SK-N-SH (cell line): ENCODE results near the gene MX2. TPM values are rescaled to one million over a fixed set of nuclear protein-coding genes. Genes with fewer than 3 reads are reported as not detected.

Experiments
- CTCF ChIA-PET: fragments of 300-600, 350-600 bp; formaldehyde crosslinking; extraction: SDS; loops from one replicate; lab custom pipeline; 2021; lab: Yijun Ruan, JAX
- POLR2A ChIA-PET: fragments of 350-600 bp; sonication (Branson Sonifier 250); formaldehyde crosslinking; extraction: SDS; loops from one replicate; lab custom pipeline; 2020; ENCODE audit warnings: antibody characterized with exemption, inconsistent platforms; lab: Yijun Ruan, JAX
- DNase-seq: peaks from one replicate; pipeline ENCODE4 v3.0.0; 2012
- H2AFZ ChIP-seq: fragments of 200-600 bp; sonication (generic); 2 replicates; pipeline ENCODE4 v1.8.1; 2016; ENCODE audit warnings: antibody characterized with exemption, mild to moderate bottlenecking, low read depth
- H3F3A ChIP-seq: fragments of 200-600 bp; sonication (generic); replicated peaks from 2 replicates; pipeline ENCODE3; 2016; ENCODE audit warnings: antibody characterized with exemption, mild to moderate bottlenecking; ENCODE audit not compliant: insufficient read depth
- H3K27ac ChIP-seq, 2 experiments: fragments of 200-500 bp in 1 of 2; fragments of 200-600 bp in 1 of 2; sonication (Bioruptor generic) in 1 of 2; sonication (generic), shearing (Covaris generic) in 1 of 2; 2 replicates each; pipeline versions ENCODE4 v1.5.1 to v1.6.1; 2014 to 2016; ENCODE audit warnings: low read depth in 2 of 2, inconsistent platforms in 1 of 2, low read length in 1 of 2, mild to moderate bottlenecking in 1 of 2, mixed read lengths in 1 of 2
- H3K27me3 ChIP-seq: fragments of 200-600 bp; sonication (generic), shearing (Covaris generic); 2 replicates; pipeline ENCODE4 v1.6.1; 2016; ENCODE audit warnings: mixed run types; ENCODE audit not compliant: insufficient read depth
- H3K36me3 ChIP-seq, 2 experiments: fragments of 200-500 bp in 1 of 2; fragments of 200-600 bp in 1 of 2; sonication (Bioruptor generic) in 1 of 2; sonication (generic) in 1 of 2; replicated peaks in 1 of 2; 2 replicates each; pipeline versions ENCODE3 to v1.5.1; 2014 to 2016; ENCODE audit warnings: low read length in 1 of 2, mild to moderate bottlenecking in 1 of 2; ENCODE audit not compliant: insufficient read depth in 2 of 2, control insufficient read depth in 1 of 2
- H3K4me1 ChIP-seq, 2 experiments: fragments of 200-500 bp in 1 of 2; fragments of 200-600 bp in 1 of 2; sonication (Bioruptor generic) in 1 of 2; sonication (generic), shearing (Covaris generic) in 1 of 2; 2 replicates each; pipeline versions ENCODE4 v1.5.1 to v1.6.1; 2014 to 2016; ENCODE audit warnings: low read depth in 1 of 2, low read length in 1 of 2, mixed run types in 1 of 2; ENCODE audit not compliant: insufficient read depth in 2 of 2, control insufficient read depth in 1 of 2
- H3K4me2 ChIP-seq: fragments of 200-600 bp; sonication (generic), shearing (Covaris generic); 2 replicates; pipeline ENCODE4 v1.6.1; 2017; ENCODE audit warnings: mixed run types
- H3K4me3 ChIP-seq, 2 experiments: fragments of 200-500 bp in 1 of 2; fragments of 200-600 bp in 1 of 2; sonication (Bioruptor generic) in 1 of 2; sonication (generic), shearing (Covaris generic) in 1 of 2; 2 replicates each; pipeline versions ENCODE4 v1.5.1 to v1.8.1; 2014 to 2016; ENCODE audit warnings: low read depth in 2 of 2, inconsistent platforms in 1 of 2, low read length in 1 of 2, mild to moderate bottlenecking in 1 of 2, mixed read lengths in 1 of 2, moderate library complexity in 1 of 2
- H3K79me2 ChIP-seq: fragments of 200-600 bp; sonication (generic); 2 replicates; pipeline ENCODE4 v1.8.1; 2017; ENCODE audit warnings: mild to moderate bottlenecking; ENCODE audit not compliant: insufficient read depth
- H3K9ac ChIP-seq: fragments of 200-600 bp; sonication (generic); 2 replicates; pipeline ENCODE4 v1.6.1; 2017; ENCODE audit warnings: mixed run types
- H3K9me2 ChIP-seq: fragments of 200-600 bp; sonication (generic); 2 replicates; pipeline ENCODE4 v1.6.1; 2017; ENCODE audit warnings: mixed run types
- H3K9me3 ChIP-seq: fragments of 200-600 bp; sonication (generic); 2 replicates; pipeline ENCODE4 v1.6.1; 2017; ENCODE audit warnings: mixed run types, mild to moderate bottlenecking, moderate library complexity
- H4K20me1 ChIP-seq: fragments of 200-600 bp; sonication (generic); 2 replicates; pipeline ENCODE4 v1.6.1; 2017; ENCODE audit warnings: mild to moderate bottlenecking, mixed run types; ENCODE audit not compliant: insufficient read depth
- CHD2 ChIP-seq: fragments of 150-350 bp; IDR thresholded peaks from 2 replicates; pipeline ENCODE4 v1.6.1; 2018; ENCODE audit warnings: low read length; ENCODE audit not compliant: partially characterized antibody
- EZH2phosphoT487 ChIP-seq: fragments of 200-600 bp; sonication (generic); IDR thresholded peaks from 2 replicates; pipeline ENCODE4 v1.6.1; 2017; ENCODE audit warnings: low read depth, mixed run types, mild to moderate bottlenecking, antibody characterized with exemption, moderate library complexity, borderline replicate concordance
- FOSL2 ChIP-seq: IDR thresholded peaks from 2 replicates; pipeline ENCODE4 v1.4.0; 2012; ENCODE audit warnings: low read depth, mild to moderate bottlenecking, moderate library complexity, borderline replicate concordance
- GABPA ChIP-seq: IDR thresholded peaks from 2 replicates; pipeline ENCODE4 v1.4.0; 2012; ENCODE audit warnings: low read depth, mild to moderate bottlenecking
- JUND ChIP-seq: IDR thresholded peaks from 2 replicates; pipeline ENCODE4 v1.4.0; 2012
- MEF2A ChIP-seq: IDR thresholded peaks from 2 replicates; pipeline ENCODE4 v1.4.0; 2012; ENCODE audit warnings: low read depth, borderline replicate concordance
- MXI1 ChIP-seq: IDR thresholded peaks from 2 replicates; pipeline ENCODE4 v1.6.1; 2012; ENCODE audit warnings: mild to moderate bottlenecking, low read depth, low read length, improper control_type of control experiment
- NFIC ChIP-seq: IDR thresholded peaks from 2 replicates; pipeline ENCODE4 v1.4.0; 2012; ENCODE audit warnings: borderline replicate concordance
- NRF1 ChIP-seq: IDR thresholded peaks from 2 replicates; pipeline ENCODE4 v1.6.1; 2012; ENCODE audit warnings: low read depth, mild to moderate bottlenecking, low read length
- POLR2AphosphoS5 ChIP-seq: IDR thresholded peaks from 2 replicates; pipeline ENCODE4 v1.6.1; 2012; ENCODE audit warnings: low read depth, low read length
- RXRA ChIP-seq: IDR thresholded peaks from 2 replicates; pipeline ENCODE4 v1.4.0; 2012; ENCODE audit warnings: low read depth, mild to moderate bottlenecking, borderline replicate concordance
- SMC3 ChIP-seq: IDR thresholded peaks from 2 replicates; pipeline ENCODE4 v1.6.1; 2012; ENCODE audit warnings: low read depth, low read length, improper control_type of control experiment
- TEAD4 ChIP-seq: IDR thresholded peaks from 2 replicates; pipeline ENCODE4 v1.4.0; 2012; ENCODE audit warnings: mild to moderate bottlenecking, borderline replicate concordance; ENCODE audit not compliant: insufficient read depth
- WGBS: methylation state at CpG from one replicate; pipeline ENCODE4 v1.1.6; 2017; ENCODE audit warnings: low lambda C conversion rate; 5-methylcytosine and 5-hydroxymethylcytosine counted together
- polyA plus RNA-seq, 3 experiments: library from polyadenylated mRNA; depleted of rRNA; stranded (reverse); fragments of >200 nt; gene quantifications; 2 replicates each; pipeline ENCODE4 v1.2.3, GENCODE V29; 2012
- TF ChIP-seq, protein P1 (sequence below): IDR thresholded peaks from 2 replicates; pipeline ENCODE4 v1.6.1; 2012; ENCODE audit warnings: mild to moderate bottlenecking, low read depth, low read length, moderate library complexity
- TF ChIP-seq, protein P2 (sequence below): IDR thresholded peaks from 2 replicates; pipeline ENCODE4 v1.4.0; 2012; ENCODE audit warnings: low read depth, borderline replicate concordance
- TF ChIP-seq, protein P3 (sequence below): IDR thresholded peaks from 2 replicates; pipeline ENCODE4 v1.4.0; 2012; ENCODE audit warnings: low read depth, borderline replicate concordance
- TF ChIP-seq, protein P4 (sequence below): IDR thresholded peaks from 2 replicates; pipeline ENCODE4 v1.4.0; 2012; ENCODE audit warnings: low read depth
- TF ChIP-seq, protein P5 (sequence below): fragments of 200-600 bp; sonication (generic); IDR thresholded peaks from 2 replicates; pipeline ENCODE4 v1.6.1; 2017; ENCODE audit warnings: antibody characterized with exemption, mild to moderate bottlenecking, moderate library complexity

Gene MX2
- polyA plus RNA-seq, 1 of the 3 experiments (the other 2 are of a cell fraction) = 0.08 TPM

DNA sequence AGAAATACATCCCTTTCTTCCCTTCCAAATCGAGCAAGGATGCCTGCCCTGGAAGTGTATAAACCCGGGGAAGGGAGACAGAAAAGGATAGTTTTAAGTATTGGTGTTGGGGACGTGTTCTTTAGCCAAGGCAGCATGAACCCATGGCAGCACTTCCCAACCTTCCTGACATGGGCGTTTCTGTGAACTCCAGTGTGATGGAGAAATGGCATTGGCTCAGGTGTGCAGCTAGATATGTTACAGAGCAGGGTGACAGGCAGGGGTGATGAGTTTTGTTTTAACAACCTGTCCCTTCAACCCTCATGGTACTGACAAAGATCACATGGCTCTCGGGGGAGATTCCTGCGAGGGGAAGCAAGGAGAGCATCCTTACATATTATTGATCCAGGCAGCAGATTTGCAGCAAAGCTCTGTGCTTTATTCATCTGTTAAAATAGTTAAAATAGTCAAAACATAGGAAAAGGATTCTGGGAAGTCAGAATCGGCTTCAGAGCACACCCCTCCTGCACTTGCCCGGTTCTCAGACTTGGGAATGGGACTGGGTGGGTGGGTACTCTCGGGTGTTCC lies 68.2 kb downstream of the MX2 start:
- Histone ChIP-seq H3K27me3 (0 out of 2 replicates have a peak, but pooled peaks cover 12% of the 10 kb centered on the region), H3K9me2 (no peaks in the 10 kb centered on the region), H3K79me2 (no peaks in the 10 kb centered on the region), H3K27ac (no peak overlapping the region), H3K9me3 (peaks cover 4% of the 10 kb centered on the region; the same call in 1 of the 2 replicates), H2AFZ (no peak overlapping the region), H3K36me3 (no peaks in the 10 kb centered on the region), H3K9ac (no peak overlapping the region), H3F3A (no peaks in the 10 kb centered on the region), H3K4me1 (no peaks in the 10 kb centered on the region), H3K4me2 (no peak overlapping the region), H3K4me3 (no peak overlapping the region), H4K20me1 (no peaks in the 10 kb centered on the region)
- no peak for DNase-seq
- CTCF ChIA-PET = no interaction called here
- 41% methylated on average over 9 of the region's 9 CpGs for WGBS
- POLR2A ChIA-PET = no interaction called here
- TF ChIP-seq, protein P1, sequence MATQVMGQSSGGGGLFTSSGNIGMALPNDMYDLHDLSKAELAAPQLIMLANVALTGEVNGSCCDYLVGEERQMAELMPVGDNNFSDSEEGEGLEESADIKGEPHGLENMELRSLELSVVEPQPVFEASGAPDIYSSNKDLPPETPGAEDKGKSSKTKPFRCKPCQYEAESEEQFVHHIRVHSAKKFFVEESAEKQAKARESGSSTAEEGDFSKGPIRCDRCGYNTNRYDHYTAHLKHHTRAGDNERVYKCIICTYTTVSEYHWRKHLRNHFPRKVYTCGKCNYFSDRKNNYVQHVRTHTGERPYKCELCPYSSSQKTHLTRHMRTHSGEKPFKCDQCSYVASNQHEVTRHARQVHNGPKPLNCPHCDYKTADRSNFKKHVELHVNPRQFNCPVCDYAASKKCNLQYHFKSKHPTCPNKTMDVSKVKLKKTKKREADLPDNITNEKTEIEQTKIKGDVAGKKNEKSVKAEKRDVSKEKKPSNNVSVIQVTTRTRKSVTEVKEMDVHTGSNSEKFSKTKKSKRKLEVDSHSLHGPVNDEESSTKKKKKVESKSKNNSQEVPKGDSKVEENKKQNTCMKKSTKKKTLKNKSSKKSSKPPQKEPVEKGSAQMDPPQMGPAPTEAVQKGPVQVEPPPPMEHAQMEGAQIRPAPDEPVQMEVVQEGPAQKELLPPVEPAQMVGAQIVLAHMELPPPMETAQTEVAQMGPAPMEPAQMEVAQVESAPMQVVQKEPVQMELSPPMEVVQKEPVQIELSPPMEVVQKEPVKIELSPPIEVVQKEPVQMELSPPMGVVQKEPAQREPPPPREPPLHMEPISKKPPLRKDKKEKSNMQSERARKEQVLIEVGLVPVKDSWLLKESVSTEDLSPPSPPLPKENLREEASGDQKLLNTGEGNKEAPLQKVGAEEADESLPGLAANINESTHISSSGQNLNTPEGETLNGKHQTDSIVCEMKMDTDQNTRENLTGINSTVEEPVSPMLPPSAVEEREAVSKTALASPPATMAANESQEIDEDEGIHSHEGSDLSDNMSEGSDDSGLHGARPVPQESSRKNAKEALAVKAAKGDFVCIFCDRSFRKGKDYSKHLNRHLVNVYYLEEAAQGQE = no peak
- TF ChIP-seq MXI1 = no peak

DNA sequence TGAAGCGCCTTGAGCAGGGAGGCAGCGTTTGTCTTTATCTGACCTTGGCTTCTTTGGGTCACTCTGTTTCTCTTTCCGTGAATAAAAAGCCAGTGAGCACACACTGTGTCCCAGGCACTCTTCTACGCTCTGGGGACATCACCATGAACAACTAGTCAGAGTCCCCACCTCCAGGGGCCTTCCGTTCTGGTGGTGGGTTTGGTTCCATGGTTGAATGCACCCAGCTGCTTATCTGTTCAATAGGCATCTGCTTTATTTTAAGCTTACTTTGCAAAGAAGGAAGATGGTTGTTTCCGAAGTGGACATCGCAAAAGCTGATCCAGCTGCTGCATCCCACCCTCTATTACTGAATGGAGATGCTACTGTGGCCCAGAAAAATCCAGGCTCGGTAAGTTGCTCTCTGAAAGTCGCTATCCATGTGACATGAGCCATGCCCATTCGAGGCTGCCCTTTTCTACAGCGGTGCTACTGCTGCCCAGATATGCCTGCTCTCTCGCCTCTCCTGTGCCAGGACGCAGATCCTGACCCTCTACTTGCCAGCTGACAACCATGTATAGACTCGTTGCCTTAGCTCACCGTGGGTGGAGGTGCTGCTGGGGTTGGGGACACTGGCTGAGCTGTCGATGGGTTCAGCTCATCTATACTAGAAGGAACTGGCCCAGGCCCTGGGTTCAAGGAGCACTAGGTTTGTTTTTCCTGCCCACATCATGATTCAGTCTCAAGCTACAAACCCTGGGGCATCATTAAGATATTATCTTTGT lies 70.1 kb downstream of the MX2 start:
- ChIA-PET CTCF (no interaction called here), POLR2A (no interaction called here)
- H4K20me1 ChIP-seq = no peaks in the 10 kb centered on the region
- no peaks in the 10 kb centered on the region for H3F3A ChIP-seq
- H3K4me1 ChIP-seq = no peaks in the 10 kb centered on the region
- H3K4me2 ChIP-seq = no peak overlapping the region
- H3K4me3 ChIP-seq = no peak overlapping the region
- no peaks in the 10 kb centered on the region for H3K79me2 ChIP-seq
- H3K9ac ChIP-seq = no peak overlapping the region
- H2AFZ ChIP-seq = no peak overlapping the region
- H3K9me3 ChIP-seq = peaks cover 6% of the 10 kb centered on the region; the same call in 1 of the 2 replicates
- no peaks in the 10 kb centered on the region for H3K36me3 ChIP-seq
- no peak overlapping the region for H3K27ac ChIP-seq
- WGBS = 56% methylated on average over 11 of the region's 16 CpGs
- 0 out of 2 replicates have a peak, but pooled peaks cover 12% of the 10 kb centered on the region for H3K27me3 ChIP-seq
- H3K9me2 ChIP-seq = no peaks in the 10 kb centered on the region
- DNase-seq = peak; percentile 31
- TF ChIP-seq JUND (no peak), NRF1 (no peak), TEAD4 (no peak), CHD2 (no peak), RXRA (no peak), MEF2A (no peak), FOSL2 (no peak), NFIC (no peak), SMC3 (no peak), POLR2AphosphoS5 (no peak), GABPA (no peak), EZH2phosphoT487 (no peak)
- TF ChIP-seq, protein P2, sequence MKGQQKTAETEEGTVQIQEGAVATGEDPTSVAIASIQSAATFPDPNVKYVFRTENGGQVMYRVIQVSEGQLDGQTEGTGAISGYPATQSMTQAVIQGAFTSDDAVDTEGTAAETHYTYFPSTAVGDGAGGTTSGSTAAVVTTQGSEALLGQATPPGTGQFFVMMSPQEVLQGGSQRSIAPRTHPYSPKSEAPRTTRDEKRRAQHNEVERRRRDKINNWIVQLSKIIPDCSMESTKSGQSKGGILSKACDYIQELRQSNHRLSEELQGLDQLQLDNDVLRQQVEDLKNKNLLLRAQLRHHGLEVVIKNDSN = no peak
- TF ChIP-seq, protein P3, sequence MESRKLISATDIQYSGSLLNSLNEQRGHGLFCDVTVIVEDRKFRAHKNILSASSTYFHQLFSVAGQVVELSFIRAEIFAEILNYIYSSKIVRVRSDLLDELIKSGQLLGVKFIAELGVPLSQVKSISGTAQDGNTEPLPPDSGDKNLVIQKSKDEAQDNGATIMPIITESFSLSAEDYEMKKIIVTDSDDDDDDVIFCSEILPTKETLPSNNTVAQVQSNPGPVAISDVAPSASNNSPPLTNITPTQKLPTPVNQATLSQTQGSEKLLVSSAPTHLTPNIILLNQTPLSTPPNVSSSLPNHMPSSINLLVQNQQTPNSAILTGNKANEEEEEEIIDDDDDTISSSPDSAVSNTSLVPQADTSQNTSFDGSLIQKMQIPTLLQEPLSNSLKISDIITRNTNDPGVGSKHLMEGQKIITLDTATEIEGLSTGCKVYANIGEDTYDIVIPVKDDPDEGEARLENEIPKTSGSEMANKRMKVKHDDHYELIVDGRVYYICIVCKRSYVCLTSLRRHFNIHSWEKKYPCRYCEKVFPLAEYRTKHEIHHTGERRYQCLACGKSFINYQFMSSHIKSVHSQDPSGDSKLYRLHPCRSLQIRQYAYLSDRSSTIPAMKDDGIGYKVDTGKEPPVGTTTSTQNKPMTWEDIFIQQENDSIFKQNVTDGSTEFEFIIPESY = no peak
- TF ChIP-seq, protein P4, sequence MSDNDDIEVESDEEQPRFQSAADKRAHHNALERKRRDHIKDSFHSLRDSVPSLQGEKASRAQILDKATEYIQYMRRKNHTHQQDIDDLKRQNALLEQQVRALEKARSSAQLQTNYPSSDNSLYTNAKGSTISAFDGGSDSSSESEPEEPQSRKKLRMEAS = no peak
- TF ChIP-seq, protein P5, sequence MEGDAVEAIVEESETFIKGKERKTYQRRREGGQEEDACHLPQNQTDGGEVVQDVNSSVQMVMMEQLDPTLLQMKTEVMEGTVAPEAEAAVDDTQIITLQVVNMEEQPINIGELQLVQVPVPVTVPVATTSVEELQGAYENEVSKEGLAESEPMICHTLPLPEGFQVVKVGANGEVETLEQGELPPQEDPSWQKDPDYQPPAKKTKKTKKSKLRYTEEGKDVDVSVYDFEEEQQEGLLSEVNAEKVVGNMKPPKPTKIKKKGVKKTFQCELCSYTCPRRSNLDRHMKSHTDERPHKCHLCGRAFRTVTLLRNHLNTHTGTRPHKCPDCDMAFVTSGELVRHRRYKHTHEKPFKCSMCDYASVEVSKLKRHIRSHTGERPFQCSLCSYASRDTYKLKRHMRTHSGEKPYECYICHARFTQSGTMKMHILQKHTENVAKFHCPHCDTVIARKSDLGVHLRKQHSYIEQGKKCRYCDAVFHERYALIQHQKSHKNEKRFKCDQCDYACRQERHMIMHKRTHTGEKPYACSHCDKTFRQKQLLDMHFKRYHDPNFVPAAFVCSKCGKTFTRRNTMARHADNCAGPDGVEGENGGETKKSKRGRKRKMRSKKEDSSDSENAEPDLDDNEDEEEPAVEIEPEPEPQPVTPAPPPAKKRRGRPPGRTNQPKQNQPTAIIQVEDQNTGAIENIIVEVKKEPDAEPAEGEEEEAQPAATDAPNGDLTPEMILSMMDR = no peak
